GM19324 (cell line): ENCODE measurements around the gene CFAP46.

Experiments
- ATAC-seq: cut with Tn5 transposase; IDR thresholded peaks from one replicate; pipeline ENCODE4 v1.9.1; 2021; ENCODE audit warnings: mild to moderate bottlenecking, moderate library complexity; ENCODE audit not compliant: unreplicated experiment, low FRiP score

Gene CFAP46

GRCh38 chr10:132814469-132814856 lies 127.9 kb downstream of the CFAP46 start:
- no peak for ATAC-seq

GRCh38 chr10:132813560-132814468 lies 128.6 kb downstream of the CFAP46 start:
- ATAC-seq, result no peak

- no peak for ATAC-seq
Measured at GRCh38 chr10:132813001-132813401, 129.4 kb downstream of the CFAP46 start.

GRCh38 chr10:132812520-132812919 lies 129.8 kb downstream of the CFAP46 start:
- no peak for ATAC-seq

- ATAC-seq, result no peak
Measured at GRCh38 chr10:132811891-132812481, 130.4 kb downstream of the CFAP46 start.

GRCh38 chr10:132810807-132811700 lies 131.3 kb downstream of the CFAP46 start:
- ATAC-seq, result no peak

GRCh38 chr10:132810141-132810806 lies 132.1 kb downstream of the CFAP46 start:
- ATAC-seq, result no peak

GRCh38 chr10:132809232-132810140 lies 132.9 kb downstream of the CFAP46 start:
- no peak for ATAC-seq

- ATAC-seq, result no peak
Measured at GRCh38 chr10:132808383-132809231, 133.8 kb downstream of the CFAP46 start.

- ATAC-seq, result no peak
Measured at GRCh38 chr10:132807621-132808049, 134.7 kb downstream of the CFAP46 start.

GRCh38 chr10:132806561-132807003 lies 135.8 kb downstream of the CFAP46 start:
- no peak for ATAC-seq

- no peak for ATAC-seq
Measured at GRCh38 chr10:132806110-132806509, 136.3 kb downstream of the CFAP46 start.

GRCh38 chr10:132805599-132805998 lies 136.8 kb downstream of the CFAP46 start:
- ATAC-seq, result no peak

GRCh38 chr10:132804785-132805426 lies 137.5 kb downstream of the CFAP46 start:
- no peak for ATAC-seq

GRCh38 chr10:132804287-132804686 lies 138.1 kb downstream of the CFAP46 start:
- no peak for ATAC-seq

- no peak for ATAC-seq
Measured at GRCh38 chr10:132803416-132804210, 138.8 kb downstream of the CFAP46 start.

- no peak for ATAC-seq
Measured at GRCh38 chr10:132802694-132803320, 139.6 kb downstream of the CFAP46 start.
